Fibroblast of villous mesenchyme (primary cell): ENCODE data around the gene LRP1B. TPM values are rescaled to one million over a fixed set of nuclear protein-coding genes. Genes with fewer than 3 reads are reported as not detected.

Source experiments
- DNase-seq: peaks from one replicate; pipeline ENCODE4 v3.0.0-alpha.2; 2010; ENCODE audit warnings: low read depth
- H3K4me3 ChIP-seq: 2 replicates; pipeline ENCODE4 v1.5.1; 2011; ENCODE audit warnings: low read depth, mild to moderate bottlenecking, low read length
- total RNA-seq: library from RNA; depleted of rRNA; stranded (reverse); fragments of >200 nt; gene quantifications from 2 replicates; pipeline ENCODE4 v1.2.3, GENCODE V29; 2012
- TF ChIP-seq, protein P1 (sequence below): IDR thresholded peaks from 2 replicates; pipeline ENCODE4 v1.5.1; 2012; ENCODE audit warnings: low read depth, mild to moderate bottlenecking, low read length; ENCODE audit not compliant: insufficient read depth

Gene LRP1B
- total RNA-seq, 1 donor = 2.2 TPM

DNA sequence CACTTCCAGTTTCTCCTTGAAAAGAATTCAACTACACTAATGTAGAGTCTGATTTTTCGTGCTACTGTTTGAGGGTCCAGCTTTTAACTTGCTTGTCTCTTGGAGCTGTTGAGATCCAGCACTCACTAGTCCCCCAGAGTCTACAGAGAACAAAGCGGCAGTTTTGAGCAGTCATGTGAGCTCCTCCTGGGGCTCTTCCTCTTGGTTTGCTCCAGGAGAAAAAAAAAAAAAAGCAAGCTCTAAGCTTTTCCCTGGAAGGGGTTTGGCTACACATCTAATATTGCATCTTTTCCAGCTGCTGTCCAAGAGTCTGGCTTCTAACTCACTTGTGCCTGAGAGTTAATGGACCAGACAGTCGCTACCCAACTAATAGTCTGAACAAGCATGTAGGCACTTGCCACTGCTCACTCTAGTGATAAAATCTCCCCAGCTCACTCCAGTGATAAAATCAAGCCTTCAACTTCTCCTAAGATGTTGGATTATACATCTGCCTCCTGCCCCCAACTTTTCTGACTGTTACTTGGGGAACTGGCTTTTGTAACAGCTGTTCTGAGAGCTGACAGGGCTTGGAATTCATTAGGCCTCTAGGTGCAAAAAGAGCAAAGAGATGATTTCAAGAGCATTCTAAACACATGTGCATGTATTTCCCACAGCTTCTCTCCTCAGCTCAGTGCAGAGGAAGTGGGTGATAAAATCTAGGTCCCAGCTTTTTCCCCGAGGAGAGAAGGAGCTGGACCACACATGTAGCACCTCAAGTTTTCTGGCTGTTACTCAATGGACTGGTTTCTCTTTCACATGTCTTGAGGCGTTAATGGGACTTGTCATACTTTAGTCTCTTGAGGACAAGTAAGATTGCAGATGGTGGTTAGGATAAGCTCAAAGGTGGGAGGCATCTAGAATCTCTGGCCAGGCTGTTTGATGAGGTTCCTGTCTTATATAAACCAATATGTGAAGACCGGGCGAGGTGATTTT lies 750.5 kb downstream of the LRP1B start:
- TF ChIP-seq, protein P1, sequence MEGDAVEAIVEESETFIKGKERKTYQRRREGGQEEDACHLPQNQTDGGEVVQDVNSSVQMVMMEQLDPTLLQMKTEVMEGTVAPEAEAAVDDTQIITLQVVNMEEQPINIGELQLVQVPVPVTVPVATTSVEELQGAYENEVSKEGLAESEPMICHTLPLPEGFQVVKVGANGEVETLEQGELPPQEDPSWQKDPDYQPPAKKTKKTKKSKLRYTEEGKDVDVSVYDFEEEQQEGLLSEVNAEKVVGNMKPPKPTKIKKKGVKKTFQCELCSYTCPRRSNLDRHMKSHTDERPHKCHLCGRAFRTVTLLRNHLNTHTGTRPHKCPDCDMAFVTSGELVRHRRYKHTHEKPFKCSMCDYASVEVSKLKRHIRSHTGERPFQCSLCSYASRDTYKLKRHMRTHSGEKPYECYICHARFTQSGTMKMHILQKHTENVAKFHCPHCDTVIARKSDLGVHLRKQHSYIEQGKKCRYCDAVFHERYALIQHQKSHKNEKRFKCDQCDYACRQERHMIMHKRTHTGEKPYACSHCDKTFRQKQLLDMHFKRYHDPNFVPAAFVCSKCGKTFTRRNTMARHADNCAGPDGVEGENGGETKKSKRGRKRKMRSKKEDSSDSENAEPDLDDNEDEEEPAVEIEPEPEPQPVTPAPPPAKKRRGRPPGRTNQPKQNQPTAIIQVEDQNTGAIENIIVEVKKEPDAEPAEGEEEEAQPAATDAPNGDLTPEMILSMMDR = no peak
- peak; percentile 45 for DNase-seq
- H3K4me3 ChIP-seq = no peak overlapping the region

DNA sequence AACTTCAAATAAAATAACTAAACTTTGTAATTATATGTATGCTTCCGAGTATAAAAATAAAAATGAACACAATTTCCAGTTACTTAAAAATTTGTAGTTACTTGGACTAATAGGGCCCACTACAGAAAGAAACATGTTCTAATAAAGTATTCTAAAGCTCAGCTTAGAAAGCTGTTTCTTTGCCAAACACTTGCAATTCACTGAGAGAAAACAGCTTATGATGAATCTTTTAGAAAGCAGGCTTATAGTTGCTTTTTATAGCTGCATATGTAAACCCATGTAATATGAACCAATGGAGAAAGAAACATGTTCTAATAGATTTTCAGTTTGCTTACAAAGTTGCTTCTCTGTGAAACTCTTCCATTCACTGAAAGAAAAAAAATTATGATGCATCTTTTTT lies 766.0 kb downstream of the LRP1B start:
- no peak for DNase-seq
- H3K4me3 ChIP-seq = no peak overlapping the region
- TF ChIP-seq, protein P1 = no peak

DNA sequence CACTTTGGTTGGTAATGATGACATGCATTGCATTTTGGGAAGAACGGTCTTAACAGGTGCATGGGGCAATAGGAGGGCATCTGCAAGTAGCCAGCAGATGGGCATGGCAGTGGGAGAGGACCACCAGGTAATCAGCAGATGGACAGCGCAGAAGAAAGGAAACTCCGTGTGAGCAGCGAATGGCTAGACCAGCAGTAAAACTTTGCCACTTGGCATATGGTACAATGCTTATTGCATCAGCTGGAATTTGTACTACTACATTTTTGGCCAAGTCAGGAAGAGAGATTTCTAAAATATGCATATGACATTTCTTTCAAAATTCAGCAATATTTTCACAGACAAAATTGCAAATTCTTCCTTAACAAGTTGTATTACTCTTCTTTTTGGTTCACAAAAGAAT lies 768.5 kb downstream of the LRP1B start:
- TF ChIP-seq, protein P1 = no peak
- H3K4me3 ChIP-seq = no peak overlapping the region
- DNase-seq = no peak

DNA sequence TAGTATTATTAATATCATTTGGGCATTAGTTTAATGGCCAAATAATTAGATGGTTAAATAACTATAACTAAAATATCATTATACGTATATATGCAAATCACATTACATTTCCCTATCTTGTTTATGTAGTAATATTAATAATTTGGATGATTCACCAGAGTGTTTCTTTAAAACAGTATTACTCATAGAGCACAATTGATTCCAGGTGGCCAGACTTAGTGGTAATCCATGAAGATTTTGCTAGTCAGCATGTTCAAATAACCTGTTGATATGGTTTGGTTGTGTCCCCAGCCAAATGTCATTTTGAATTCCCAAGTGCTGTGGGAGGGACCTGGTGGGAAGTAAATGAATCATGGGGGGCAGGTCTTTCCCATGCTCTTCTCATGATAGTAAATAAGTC lies 782.3 kb downstream of the LRP1B start:
- TF ChIP-seq, protein P1 = no peak
- peak; percentile 36 for DNase-seq
- H3K4me3 ChIP-seq = no peak overlapping the region

DNA sequence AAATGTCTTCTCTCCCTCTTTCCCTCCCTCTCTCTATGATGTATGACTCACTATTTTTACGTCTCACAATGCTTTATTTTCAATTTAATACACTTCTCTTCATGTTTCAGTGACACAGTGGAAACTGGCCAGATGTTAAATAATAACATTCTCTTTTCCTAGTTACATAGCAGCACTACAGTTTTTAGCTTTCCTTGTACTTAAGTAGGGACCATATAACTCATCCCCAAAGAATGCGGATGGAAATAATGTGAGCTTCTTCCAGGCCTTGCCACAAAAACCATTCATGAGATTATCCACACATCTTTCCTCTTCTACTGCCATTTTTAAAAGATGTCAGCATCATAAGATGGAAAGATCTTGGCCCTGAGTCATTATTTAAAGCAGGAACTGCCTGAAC lies 789.4 kb downstream of the LRP1B start:
- no peak overlapping the region for H3K4me3 ChIP-seq
- DNase-seq = peak; percentile 88
- TF ChIP-seq, protein P1 = no peak

DNA sequence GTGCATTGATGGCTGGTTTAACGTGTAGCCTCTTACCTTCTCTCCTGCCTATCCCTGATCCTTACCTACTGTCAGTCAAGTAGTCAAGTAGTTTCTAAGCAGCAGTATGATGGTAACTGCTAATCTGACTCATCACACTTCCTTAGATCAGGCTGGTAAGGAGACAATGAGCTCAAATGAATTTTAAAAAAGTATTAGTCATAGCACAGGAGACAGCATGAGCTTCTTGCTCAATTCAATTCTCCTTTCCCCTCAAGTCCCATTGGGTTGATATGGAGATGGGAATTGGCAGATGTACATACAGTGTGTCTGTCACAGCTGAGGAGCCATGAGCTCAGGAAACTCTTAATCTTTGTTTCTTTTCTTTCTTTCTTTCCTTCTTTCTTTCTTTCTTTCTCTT lies 799.7 kb downstream of the LRP1B start:
- no peak overlapping the region for H3K4me3 ChIP-seq
- TF ChIP-seq, protein P1 = no peak
- DNase-seq = peak; percentile 44

DNA sequence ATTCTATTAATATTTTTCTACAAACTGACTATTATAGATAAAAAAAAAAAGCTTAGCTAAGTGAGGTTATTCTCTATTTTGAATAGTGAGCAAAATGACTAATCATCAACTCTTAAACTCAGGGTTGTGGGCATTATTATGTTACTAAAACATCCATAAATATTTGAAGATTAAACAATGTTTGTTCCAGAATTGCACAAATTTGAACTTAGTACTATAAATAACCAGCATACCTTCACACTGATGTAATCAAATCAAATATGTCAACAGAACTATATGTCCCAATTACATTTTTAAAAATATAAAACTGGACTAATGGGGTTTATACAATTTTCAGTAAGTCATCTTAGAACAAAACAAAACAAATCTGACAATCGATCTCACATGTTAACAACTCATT lies 800.9 kb downstream of the LRP1B start:
- DNase-seq = peak; percentile 35
- TF ChIP-seq, protein P1 = no peak
- H3K4me3 ChIP-seq = no peak overlapping the region
